ENCODE measurements around the gene THSD1. TPM values are rescaled to one million over a fixed set of nuclear protein-coding genes. Genes with fewer than 3 reads are reported as not detected.

THSD1 gene, protein sequence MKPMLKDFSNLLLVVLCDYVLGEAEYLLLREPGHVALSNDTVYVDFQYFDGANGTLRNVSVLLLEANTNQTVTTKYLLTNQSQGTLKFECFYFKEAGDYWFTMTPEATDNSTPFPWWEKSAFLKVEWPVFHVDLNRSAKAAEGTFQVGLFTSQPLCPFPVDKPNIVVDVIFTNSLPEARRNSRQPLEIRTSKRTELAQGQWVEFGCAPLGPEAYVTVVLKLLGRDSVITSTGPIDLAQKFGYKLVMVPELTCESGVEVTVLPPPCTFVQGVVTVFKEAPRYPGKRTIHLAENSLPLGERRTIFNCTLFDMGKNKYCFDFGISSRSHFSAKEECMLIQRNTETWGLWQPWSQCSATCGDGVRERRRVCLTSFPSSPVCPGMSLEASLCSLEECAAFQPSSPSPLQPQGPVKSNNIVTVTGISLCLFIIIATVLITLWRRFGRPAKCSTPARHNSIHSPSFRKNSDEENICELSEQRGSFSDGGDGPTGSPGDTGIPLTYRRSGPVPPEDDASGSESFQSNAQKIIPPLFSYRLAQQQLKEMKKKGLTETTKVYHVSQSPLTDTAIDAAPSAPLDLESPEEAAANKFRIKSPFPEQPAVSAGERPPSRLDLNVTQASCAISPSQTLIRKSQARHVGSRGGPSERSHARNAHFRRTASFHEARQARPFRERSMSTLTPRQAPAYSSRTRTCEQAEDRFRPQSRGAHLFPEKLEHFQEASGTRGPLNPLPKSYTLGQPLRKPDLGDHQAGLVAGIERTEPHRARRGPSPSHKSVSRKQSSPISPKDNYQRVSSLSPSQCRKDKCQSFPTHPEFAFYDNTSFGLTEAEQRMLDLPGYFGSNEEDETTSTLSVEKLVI
- 49.3 and 62.4 TPM in 2 replicates for total RNA-seq

GRCh38 chr13:52405767-52406494 lies at the start of gene THSD1:
THSD1 (minus strand) TSS chr13:52406172; CDS start chr13:52402600, 3,572 bp downstream.

GRCh38 chr13:52454820-52455676 lies 49.1 kb upstream of the THSD1 start, which contains the start of gene CKAP2:
CKAP2 (plus strand) TSS chr13:52455478; CDS start chr13:52455557, 79 bp downstream.

GRCh38 chr13:52450012-52450792 lies 44.2 kb upstream of the THSD1 start, which contains the start of gene VPS36:
VPS36 (minus strand) TSS chr13:52450634; CDS start chr13:52450594, 40 bp downstream.

Other genes with a start within 250 kb of the THSD1 start
- 13.1 and 23.4 TPM in 2 replicates for gene NEK3, start 246.6 kb downstream of the THSD1 start, total RNA-seq
- gene VPS36, start 44.5 kb upstream of the THSD1 start, total RNA-seq: 27.2 and 29.3 TPM in 2 replicates
- gene CKAP2, start 49.3 kb upstream of the THSD1 start, total RNA-seq: 13.9 and 16.5 TPM in 2 replicates
- gene HNRNPA1L2, start 236.3 kb upstream of the THSD1 start, total RNA-seq: 2.9 and 3.4 TPM in 2 replicates
- gene SUGT1, start 246.7 kb upstream of the THSD1 start, total RNA-seq: 26.2 and 41.2 TPM in 2 replicates

All from dermis lymphatic vessel endothelial cell (primary cell).